ENCODE results near the gene MAPK1. TPM values are rescaled to one million over a fixed set of nuclear protein-coding genes. Genes with fewer than 3 reads are reported as not detected.
"Not testable (repeated sequence)": the region's sequence is repeated elsewhere in the genome, so short reads cannot be mapped to it uniquely, and the experiment has no call there.

MAPK1 gene
- total RNA-seq, 2 experiments from 2014 or later, result 74.0 to 82.6 TPM

GRCh38 chr22:21745948-21746347, 121.5 kb downstream of the MAPK1 start:
- Mint-ChIP-seq H3K27me3 (ENCODE audit: low read depth) (no peaks in the 10 kb centered on the region), H3K4me1 (ENCODE audit: low read depth) (no peaks in the 10 kb centered on the region), H3K4me3 (no peak overlapping the region), H3K36me3 (ENCODE audit: low read depth) (no peaks in the 10 kb centered on the region), H3K9me3 (no peaks in the 10 kb centered on the region), H3K27ac (no peak overlapping the region)
- intact Hi-C loops (cut with micrococcal nuclease), result no loop called here
- CTCF ChIA-PET, result no interaction called here
- no peak for DNase-seq

DNA sequence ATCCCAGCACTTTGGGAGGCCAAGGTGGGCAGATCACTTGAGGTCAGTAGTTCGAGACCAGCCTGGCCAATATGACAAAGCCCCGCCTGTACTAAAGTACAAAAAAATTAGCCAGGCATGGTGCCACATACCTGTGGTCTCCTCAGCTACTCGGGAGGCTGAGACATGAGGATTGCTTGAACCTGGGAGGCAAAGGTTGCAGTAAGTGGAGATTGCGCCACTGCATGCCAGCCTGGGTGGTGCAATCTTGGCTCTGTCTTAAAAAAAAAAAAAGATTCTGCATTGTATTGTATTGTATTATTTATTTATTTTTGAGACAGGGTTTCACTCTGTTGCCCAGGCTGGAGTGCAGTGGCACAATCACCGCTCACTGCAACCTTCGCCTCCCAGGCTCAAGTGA, 122.5 kb downstream of the MAPK1 start:
- H3K36me3 Mint-ChIP-seq (ENCODE audit: low read depth); intact Hi-C loops (cut with micrococcal nuclease): not testable (repeated sequence)

DNA sequence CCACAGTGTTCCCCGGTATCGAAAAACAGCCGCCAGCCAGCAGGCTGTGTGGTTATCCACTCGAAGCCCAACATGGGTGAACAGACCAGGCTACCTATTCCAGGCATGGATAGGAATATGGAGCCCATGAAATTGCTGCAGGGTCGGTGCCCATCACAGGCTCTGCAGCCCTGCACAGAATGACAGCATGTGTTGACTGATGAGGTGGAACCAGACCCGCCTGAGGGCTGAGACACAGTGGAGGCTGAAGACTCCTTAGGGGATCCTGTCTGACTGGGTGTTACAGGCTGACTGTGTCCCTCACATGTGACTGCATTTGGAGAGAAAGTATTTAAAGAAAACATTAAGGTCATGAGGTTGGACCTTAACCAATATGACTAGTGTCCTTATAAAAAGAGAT, 125.7 kb downstream of the MAPK1 start:
- Mint-ChIP-seq H3K9me3 (no peaks in the 10 kb centered on the region), H3K36me3 (ENCODE audit: low read depth) (no peaks in the 10 kb centered on the region), H3K4me3 (no peak overlapping the region), H3K27me3 (ENCODE audit: low read depth) (no peaks in the 10 kb centered on the region), H3K4me1 (ENCODE audit: low read depth) (no peaks in the 10 kb centered on the region), H3K27ac (no peak overlapping the region)
- CTCF ChIA-PET, result interaction anchor here (1.1 kb wide), 1 partner anchor 211 kb away, joined by 3 read pairs; the partner anchor contains the start of gene PPM1F
- intact Hi-C loops (cut with micrococcal nuclease), result no loop called here
- DNase-seq, result no peak

More for the DNA sequence above, 122.5 kb downstream of the MAPK1 start:
- H3K4me3 Mint-ChIP-seq; H3K27ac Mint-ChIP-seq; H3K27me3 Mint-ChIP-seq (ENCODE audit: low read depth); H3K4me1 Mint-ChIP-seq (ENCODE audit: low read depth); DNase-seq; H3K9me3 Mint-ChIP-seq: not testable (repeated sequence)
- CTCF ChIA-PET, result interaction anchor here (1.3 kb wide), 1 partner anchor 22 kb away, joined by 4 read pairs; no protein-coding TSS in a partner anchor

DNA sequence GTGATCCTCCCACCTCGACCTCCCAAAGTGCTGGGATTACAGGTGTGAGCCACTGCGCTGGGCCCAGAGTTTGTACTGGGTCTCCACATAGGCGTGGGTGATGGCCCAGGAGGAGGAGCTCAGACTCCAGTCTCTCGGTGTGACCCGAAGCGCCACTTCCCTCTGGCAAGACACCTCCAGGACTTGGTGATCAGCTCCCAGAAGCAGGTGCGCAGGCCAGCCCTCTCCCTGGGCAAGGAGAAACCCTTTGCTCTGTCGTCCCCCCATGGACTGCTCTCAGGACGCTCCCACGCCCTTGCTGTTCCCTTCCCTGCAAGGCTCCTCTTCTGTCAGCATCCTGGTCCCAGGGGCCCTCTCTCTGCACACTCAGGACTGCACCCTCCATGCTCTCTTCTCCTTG, 126.4 kb downstream of the MAPK1 start:
- Mint-ChIP-seq H3K27me3 (ENCODE audit: low read depth) (no peaks in the 10 kb centered on the region), H3K27ac (no peak overlapping the region), H3K36me3 (ENCODE audit: low read depth) (no peaks in the 10 kb centered on the region), H3K4me3 (no peak overlapping the region), H3K4me1 (ENCODE audit: low read depth) (no peaks in the 10 kb centered on the region), H3K9me3 (no peaks in the 10 kb centered on the region)
- intact Hi-C loops (cut with micrococcal nuclease), result no loop called here
- DNase-seq, result no peak
- CTCF ChIA-PET, result no interaction called here

GRCh38 chr22:21739828-21740377, 127.5 kb downstream of the MAPK1 start:
- no peak for DNase-seq
- intact Hi-C loops (cut with micrococcal nuclease), result loop anchor here (5.0 kb wide), 1 partner anchor 73 kb away; the partner anchor contains the start of gene PPIL2
- H3K36me3 Mint-ChIP-seq (ENCODE audit: low read depth), result no peaks in the 10 kb centered on the region
- H3K9me3 Mint-ChIP-seq, result no peaks in the 10 kb centered on the region
- no peak overlapping the region for H3K4me3 Mint-ChIP-seq
- H3K27ac Mint-ChIP-seq, result no peak overlapping the region
- peaks cover under 1% of the 10 kb centered on the region for H3K27me3 Mint-ChIP-seq (ENCODE audit: low read depth)
- peaks cover 4% of the 10 kb centered on the region for H3K4me1 Mint-ChIP-seq (ENCODE audit: low read depth)
- CTCF ChIA-PET, result no interaction called here

- H3K4me1 Mint-ChIP-seq (ENCODE audit: low read depth), result peaks cover 11% of the 10 kb centered on the region
- CTCF ChIA-PET, result no interaction called here
- no peaks in the 10 kb centered on the region for H3K9me3 Mint-ChIP-seq
- no peak overlapping the region for H3K4me3 Mint-ChIP-seq
- H3K27ac Mint-ChIP-seq, result no peak overlapping the region
- peaks cover 3% of the 10 kb centered on the region for H3K27me3 Mint-ChIP-seq (ENCODE audit: low read depth)
- H3K36me3 Mint-ChIP-seq (ENCODE audit: low read depth), result no peaks in the 10 kb centered on the region
- DNase-seq, result no peak
- intact Hi-C loops (cut with micrococcal nuclease), result loop anchor here (5.0 kb wide), 1 partner anchor 72 kb away; the partner anchor contains the start of gene PPIL2
These were observed 128.5 kb downstream of the MAPK1 start for GRCh38 chr22:21738966-21739365.

DNA sequence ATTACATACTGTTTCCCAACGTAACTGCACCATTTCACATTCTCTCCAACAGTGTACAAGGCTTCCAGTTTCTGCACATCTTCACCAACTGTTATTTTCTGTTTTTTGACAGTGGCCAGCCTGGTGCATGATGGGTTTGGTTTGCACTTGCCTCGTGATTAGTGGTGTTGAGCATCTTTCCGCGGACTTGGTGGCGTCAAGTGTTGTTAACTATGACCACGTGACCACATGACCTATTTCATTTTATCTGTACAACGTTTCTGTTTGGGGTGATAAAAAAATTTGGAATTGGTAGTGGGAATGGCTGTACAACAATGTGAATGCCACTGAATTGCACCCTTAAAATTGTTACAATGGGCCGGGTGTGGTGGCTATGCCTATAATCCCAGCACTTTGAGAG, 129.4 kb downstream of the MAPK1 start:
- Mint-ChIP-seq H3K4me3 (no peak overlapping the region), H3K27me3 (ENCODE audit: low read depth) (peaks cover 3% of the 10 kb centered on the region), H3K27ac (no peak overlapping the region), H3K36me3 (ENCODE audit: low read depth) (no peaks in the 10 kb centered on the region), H3K4me1 (ENCODE audit: low read depth) (peaks cover 12% of the 10 kb centered on the region), H3K9me3 (no peaks in the 10 kb centered on the region)
- CTCF ChIA-PET, result no interaction called here
- intact Hi-C loops (cut with micrococcal nuclease), result loop anchor here (5.0 kb wide), 1 partner anchor 71 kb away; the partner anchor contains the start of gene PPIL2
- no peak for DNase-seq

- intact Hi-C loops (cut with micrococcal nuclease), result loop anchor here (5.0 kb wide), 1 partner anchor 70 kb away; the partner anchor contains the start of gene PPIL2
These were observed 130.5 kb downstream of the MAPK1 start for GRCh38 chr22:21736948-21737347.

DNA sequence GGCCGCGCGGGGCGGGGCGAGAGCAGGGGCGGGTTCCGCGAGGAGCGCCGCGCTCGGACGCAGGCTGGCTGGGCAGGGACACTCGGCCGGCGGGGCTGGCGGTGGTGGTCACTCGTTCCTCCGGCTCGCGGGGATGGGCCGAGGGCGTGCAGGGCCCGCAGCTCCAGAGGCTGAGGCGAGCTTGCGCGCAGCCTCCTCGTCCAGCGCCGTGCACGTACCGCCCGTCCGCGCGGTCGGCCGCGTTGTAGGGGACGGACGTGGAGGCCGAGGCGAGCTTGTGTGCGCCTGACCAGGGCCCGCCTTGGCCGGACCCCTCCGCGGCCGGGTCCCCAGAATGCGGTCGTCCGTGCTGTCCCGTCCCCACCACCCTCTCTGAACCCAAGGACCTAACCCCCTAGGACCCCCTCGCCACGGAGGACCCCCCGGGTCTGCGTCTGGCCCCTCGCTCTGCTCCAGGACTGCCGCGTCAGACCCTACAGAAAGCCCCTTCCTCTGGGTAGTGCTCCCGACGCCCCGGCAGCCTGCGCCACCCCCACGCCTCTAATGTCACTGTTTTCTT, 131.3 kb downstream of the MAPK1 start:
- intact Hi-C loops (cut with micrococcal nuclease), result loop anchor here (5.0 kb wide), 1 partner anchor 69 kb away; the partner anchor contains the start of gene PPIL2
- no peak overlapping the region for H3K27ac Mint-ChIP-seq
- no peaks in the 10 kb centered on the region for H3K36me3 Mint-ChIP-seq (ENCODE audit: low read depth)
- H3K4me1 Mint-ChIP-seq (ENCODE audit: low read depth), result peaks cover 12% of the 10 kb centered on the region
- CTCF ChIA-PET, result no interaction called here
- DNase-seq, result no peak
- H3K27me3 Mint-ChIP-seq (ENCODE audit: low read depth), result peaks cover 3% of the 10 kb centered on the region
- H3K9me3 Mint-ChIP-seq, result no peaks in the 10 kb centered on the region
- H3K4me3 Mint-ChIP-seq, result no peak overlapping the region

More at GRCh38 chr22:21736948-21737347, 130.5 kb downstream of the MAPK1 start:
- peaks cover 3% of the 10 kb centered on the region for H3K27me3 Mint-ChIP-seq (ENCODE audit: low read depth)
- H3K4me3 Mint-ChIP-seq, result no peak overlapping the region
- H3K9me3 Mint-ChIP-seq, result no peaks in the 10 kb centered on the region
- H3K36me3 Mint-ChIP-seq (ENCODE audit: low read depth), result no peaks in the 10 kb centered on the region
- CTCF ChIA-PET, result interaction anchor here (0.6 kb wide), 1 partner anchor 201 kb away, joined by 3 read pairs; no protein-coding TSS in a partner anchor
- no peak overlapping the region for H3K27ac Mint-ChIP-seq
- H3K4me1 Mint-ChIP-seq (ENCODE audit: low read depth), result peaks cover 12% of the 10 kb centered on the region
- DNase-seq, result no peak

DNA sequence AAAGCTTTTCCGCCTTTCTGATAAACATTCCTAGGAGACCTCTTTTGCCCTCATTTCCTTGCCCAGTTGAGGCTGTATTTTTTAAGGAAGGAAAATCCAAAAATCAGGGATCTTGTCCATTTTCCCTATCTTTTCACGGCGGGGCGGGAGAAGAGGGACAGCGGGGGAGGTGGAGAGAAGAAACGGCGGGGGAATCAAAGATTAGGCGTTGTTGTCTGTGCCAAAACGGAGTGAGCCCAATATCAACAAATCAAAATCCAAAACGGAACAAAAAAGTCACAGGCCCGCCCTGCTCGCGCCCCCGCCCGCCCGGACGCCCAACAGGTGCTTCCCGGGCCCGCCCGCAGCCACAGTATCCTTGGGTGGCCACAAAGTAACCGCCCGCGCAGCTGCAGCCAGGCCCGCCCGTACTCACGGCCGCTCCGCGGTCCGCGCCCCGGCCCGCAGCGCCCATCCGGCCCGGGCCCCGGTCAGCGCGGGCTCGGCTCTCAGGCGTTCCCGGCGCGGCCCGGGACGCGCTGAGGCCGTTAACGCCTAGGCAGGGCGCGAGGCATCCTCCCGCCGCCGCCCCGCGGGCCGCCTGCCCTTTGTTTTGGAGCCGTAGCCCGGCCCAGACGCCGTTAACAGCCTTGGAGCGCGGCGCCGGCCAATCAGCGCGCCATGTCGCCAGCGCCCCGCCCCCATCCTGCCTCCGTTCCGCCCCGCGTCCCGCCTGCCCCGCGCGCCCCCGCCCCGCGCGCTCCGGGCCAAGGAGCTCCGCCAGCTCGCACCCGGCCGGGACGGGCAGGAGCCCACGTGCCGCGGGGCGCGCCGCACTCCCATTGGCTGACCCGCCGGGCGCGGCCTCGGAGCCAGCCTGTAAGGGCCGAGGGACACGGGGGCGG, 132.0 kb downstream of the MAPK1 start, which contains the start of gene YPEL1:
YPEL1 (minus strand) TSS at position 595 of the 884 bp plus-strand sequence. CDS start 25,050 bp downstream, outside the sequence.
- intact Hi-C loops (cut with micrococcal nuclease), result loop anchor here (2.0 to 5.0 kb wide), 3 partner anchors 55 to 133 kb away; partner anchors contain the start of gene PPIL2
- Mint-ChIP-seq H3K4me3 (peak within 1 kb of the TSS; percentile 82), H3K27me3 (ENCODE audit: low read depth) (peaks cover 3% of the 10 kb centered on the region), H3K36me3 (ENCODE audit: low read depth) (no peaks in the 10 kb centered on the region), H3K27ac (no peak within 1 kb of the TSS), H3K9me3 (no peaks in the 10 kb centered on the region), H3K4me1 (ENCODE audit: low read depth) (peaks cover 12% of the 10 kb centered on the region)
- CTCF ChIA-PET, result no interaction called here
- peak; percentile 91 for DNase-seq

GRCh38 chr22:21734540-21735199, 132.8 kb downstream of the MAPK1 start:
- Mint-ChIP-seq H3K4me3 (peak overlapping the region; percentile 82), H3K4me1 (ENCODE audit: low read depth) (peaks cover 12% of the 10 kb centered on the region), H3K36me3 (ENCODE audit: low read depth) (no peaks in the 10 kb centered on the region)

DNA sequence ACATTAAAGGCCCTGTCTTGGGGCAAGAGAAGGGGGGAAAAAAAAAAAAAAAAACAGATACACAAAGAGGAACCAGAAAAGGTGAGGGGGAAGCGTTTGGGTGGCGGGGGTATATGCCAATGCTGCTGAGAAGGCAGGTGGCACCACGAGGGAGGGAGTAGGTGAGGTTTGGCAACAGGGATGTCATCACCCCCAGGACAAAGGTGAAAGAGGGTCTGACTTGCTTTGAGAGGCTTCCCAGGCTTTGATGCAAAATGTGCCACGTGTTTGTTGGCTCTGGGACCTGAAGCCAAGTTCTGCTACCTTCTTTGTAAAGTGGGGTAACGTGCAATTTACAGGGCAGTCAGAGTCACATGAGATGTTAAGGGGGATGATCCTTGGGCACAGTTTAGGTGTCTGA, 135.9 kb downstream of the MAPK1 start:
- Mint-ChIP-seq H3K27me3 (ENCODE audit: low read depth) (peaks cover 3% of the 10 kb centered on the region), H3K4me3 (no peak overlapping the region), H3K4me1 (ENCODE audit: low read depth) (peaks cover 14% of the 10 kb centered on the region), H3K36me3 (ENCODE audit: low read depth) (no peaks in the 10 kb centered on the region), H3K9me3 (no peaks in the 10 kb centered on the region), H3K27ac (no peak overlapping the region)
- intact Hi-C loops (cut with micrococcal nuclease), result no loop called here
- CTCF ChIA-PET, result no interaction called here
- DNase-seq, result no peak

More at GRCh38 chr22:21734540-21735199, 132.8 kb downstream of the MAPK1 start:
- Mint-ChIP-seq H3K9me3 (no peaks in the 10 kb centered on the region), H3K27ac (no peak overlapping the region), H3K27me3 (ENCODE audit: low read depth) (peaks cover 3% of the 10 kb centered on the region)
- CTCF ChIA-PET, result interaction anchor here (1.6 kb wide), 1 partner anchor 21 kb away, joined by 5 read pairs; no protein-coding TSS in a partner anchor
- intact Hi-C loops (cut with micrococcal nuclease), result loop anchor here (2.0 to 5.0 kb wide), 3 partner anchors 56 to 134 kb away; partner anchors contain the start of gene PPIL2
- peak; percentile 15 for DNase-seq
